Pancreas (tissue), 10 donors: Measurements from ENCODE around the gene DOCK7. TPM values are rescaled to one million over a fixed set of nuclear protein-coding genes. Genes with fewer than 3 reads are reported as not detected.

Experiments
- ATAC-seq, 4 donors: fragments of 200-7000 bp; cut with Tn5 transposase; one replicate each; pipeline versions ENCODE4 v1.8.0 to v1.9.1; 2020; ENCODE audit warnings: mild to moderate bottlenecking in 4 of 4, moderate library complexity in 4 of 4
- DNase-seq, 6 donors: peaks; one replicate each; pipeline ENCODE4 v3.0.0-alpha.2; 2020
- FAIRE-seq: peaks from 2 replicates; lab custom pipeline; 2012; peaks lifted over from hg19 to GRCh38; lab: Jason Lieb, UNC
- H3K27ac ChIP-seq, 4 donors: fragments of 200-600 bp; sonication (generic); 1 replicate in 3 of 4; 2 replicates in 1 of 4; pipeline versions ENCODE4 v1.5.0 to v1.8.0; 2020
- H3K27me3 ChIP-seq, 4 donors: fragments of 200-600 bp; one replicate each; pipeline ENCODE4 v1.8.0; 2021
- H3K36me3 ChIP-seq, 3 donors: fragments of 200-600 bp; sonication (generic) in 1 of 3; one replicate each; pipeline versions ENCODE4 v1.5.0 to v1.8.0; 2020 to 2021
- H3K4me1 ChIP-seq, 3 donors: fragments of 200-600 bp; one replicate each; pipeline ENCODE4 v1.8.0; 2021
- H3K4me3 ChIP-seq, 4 donors: fragments of 200-600 bp; sonication (generic) in 2 of 4; one replicate each; pipeline versions ENCODE4 v1.5.0 to v1.8.0; 2020 to 2021
- H3K9me3 ChIP-seq, 4 donors: fragments of 200-600 bp; one replicate each; pipeline ENCODE4 v1.8.0; 2021
- WGBS, 2 donors: extraction: QIAGEN DNeasy Blood & Tissue Kit; methylation state at CpG; one replicate each; pipeline ENCODE4 v1.1.7; 2013; 5-methylcytosine and 5-hydroxymethylcytosine counted together
- intact Hi-C, 3 donors: fragments of 100-400 bp; cut with DNase I; formaldehyde crosslinking; loops; one replicate each; pipeline versions ENCODE4 v1.11.1 to v1.14.2; 2022
- polyA plus RNA-seq, 2 donors: library from polyadenylated mRNA; stranded (reverse); fragments of 200-250 nt; gene quantifications; one replicate each; pipeline ENCODE4 v1.2.3, GENCODE V29; 2013
- total RNA-seq, 6 donors: library from RNA; stranded (reverse); fragmentation: NEBNext Ultra II Directional in 4 of 6; extraction: Animal tissue kit (Norgen Biotek cat#: 25700) in 4 of 6; gene quantifications; one replicate each; pipeline versions ENCODE4 v1.2.1 to v1.2.4, GENCODE V29; 2021 to 2023
- TF ChIP-seq, protein P1 (sequence below), 4 donors: fragments of 200-600 bp; sonication (generic) in 3 of 4; IDR thresholded peaks; one replicate each; pipeline versions ENCODE4 v1.5.0 to v1.8.0; 2021; ENCODE audit warnings: antibody characterized with exemption in 4 of 4
- donor health status: healthy with polysubstance abuse.
- donor health status: DM: no; HTN: no; CAD: no; lungs with moderate emphysema.
- donor health status: DM: no; HTN: no; CAD: no.
- donor health status: control.
- donor health status: control.
- donor health status: Bipolar disorder and iron deficiency.
- donor health status: DM: yes; HTN: yes; CAD: no.
- donor health status: DM: no; HTN: no; CAD: no.
- donor health status: DM: no; HTN: no; CAD: no.
- donor health status: DM: yes; HTN: yes; CAD: no.

DOCK7 gene
- total and polyA plus RNA-seq, 8 donors = 4.4 to 22.5 (median 12.8) TPM

DNA sequence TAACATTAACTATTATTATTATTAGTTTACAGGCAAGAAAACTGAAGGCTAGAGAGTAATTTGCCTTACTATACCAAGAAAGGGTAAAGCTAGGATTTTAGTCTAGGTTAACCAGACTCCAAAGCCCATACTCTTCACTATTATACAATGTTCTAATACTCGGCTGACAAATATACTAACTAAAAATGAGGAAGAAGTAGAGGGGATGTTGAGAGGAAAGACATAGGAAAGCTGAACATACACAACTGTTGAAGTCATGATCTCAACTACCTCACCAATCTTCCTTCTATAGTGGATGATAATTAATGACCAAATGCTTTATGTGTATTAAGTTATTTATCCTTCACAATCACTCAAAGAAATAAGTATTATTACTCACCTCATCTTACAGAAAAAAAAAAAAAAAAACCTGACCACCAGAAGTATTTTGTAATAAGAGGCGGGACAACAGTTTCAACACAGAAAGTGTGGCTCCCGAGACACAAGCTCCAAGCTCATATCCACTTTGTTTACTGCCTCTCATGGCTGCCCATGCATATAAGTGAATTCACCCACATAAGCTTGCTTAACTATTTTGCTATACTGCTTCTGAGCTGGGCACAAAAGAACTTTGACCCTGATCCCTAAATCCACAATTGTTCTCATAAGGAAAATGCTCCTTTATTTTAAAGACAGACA lies 173.3 kb downstream of the DOCK7 start:
- no peaks in the 10 kb centered on the region for H3K36me3 ChIP-seq
- no peaks in the 10 kb centered on the region for H3K9me3 ChIP-seq
- TF ChIP-seq, protein P1, sequence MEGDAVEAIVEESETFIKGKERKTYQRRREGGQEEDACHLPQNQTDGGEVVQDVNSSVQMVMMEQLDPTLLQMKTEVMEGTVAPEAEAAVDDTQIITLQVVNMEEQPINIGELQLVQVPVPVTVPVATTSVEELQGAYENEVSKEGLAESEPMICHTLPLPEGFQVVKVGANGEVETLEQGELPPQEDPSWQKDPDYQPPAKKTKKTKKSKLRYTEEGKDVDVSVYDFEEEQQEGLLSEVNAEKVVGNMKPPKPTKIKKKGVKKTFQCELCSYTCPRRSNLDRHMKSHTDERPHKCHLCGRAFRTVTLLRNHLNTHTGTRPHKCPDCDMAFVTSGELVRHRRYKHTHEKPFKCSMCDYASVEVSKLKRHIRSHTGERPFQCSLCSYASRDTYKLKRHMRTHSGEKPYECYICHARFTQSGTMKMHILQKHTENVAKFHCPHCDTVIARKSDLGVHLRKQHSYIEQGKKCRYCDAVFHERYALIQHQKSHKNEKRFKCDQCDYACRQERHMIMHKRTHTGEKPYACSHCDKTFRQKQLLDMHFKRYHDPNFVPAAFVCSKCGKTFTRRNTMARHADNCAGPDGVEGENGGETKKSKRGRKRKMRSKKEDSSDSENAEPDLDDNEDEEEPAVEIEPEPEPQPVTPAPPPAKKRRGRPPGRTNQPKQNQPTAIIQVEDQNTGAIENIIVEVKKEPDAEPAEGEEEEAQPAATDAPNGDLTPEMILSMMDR (IDR thresholded peaks at IDR 0.05) = no peak
- no peak for FAIRE-seq
- no peak overlapping the region for H3K27ac ChIP-seq
- no peak for DNase-seq
- intact Hi-C loops = no loop called here
- no peak overlapping the region for H3K4me3 ChIP-seq
- no peaks in the 10 kb centered on the region for H3K27me3 ChIP-seq
- H3K4me1 ChIP-seq = no peaks in the 10 kb centered on the region
- no peak for ATAC-seq
- 83 to 97% methylated on average over 3 of the region's 3 CpGs for WGBS, 2 donors

DNA sequence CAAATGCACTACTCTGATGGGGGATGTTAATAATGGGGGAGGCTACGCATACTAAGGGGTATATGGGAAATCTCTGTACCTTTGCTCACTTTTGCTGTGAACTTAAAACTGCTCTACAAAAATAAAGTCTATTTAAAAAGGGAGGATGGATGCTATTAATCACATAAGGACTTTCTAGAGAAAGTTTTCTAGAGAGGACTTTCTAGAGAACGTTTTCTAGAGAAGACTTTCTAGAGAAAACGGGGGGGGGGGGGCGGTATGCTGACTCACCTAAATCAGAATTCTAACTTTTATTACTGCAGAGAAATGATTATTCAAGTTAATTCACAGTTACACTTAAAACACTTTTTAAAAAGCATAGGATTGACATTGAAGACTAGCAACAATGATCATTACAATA lies 175.2 kb downstream of the DOCK7 start:
- intact Hi-C loops = no loop called here
- no peak for DNase-seq
- ATAC-seq = no peak
- Histone ChIP-seq H3K4me1 (no peaks in the 10 kb centered on the region), H3K27ac (no peak overlapping the region), H3K4me3 (no peak overlapping the region), H3K27me3 (no peaks in the 10 kb centered on the region), H3K36me3 (no peaks in the 10 kb centered on the region), H3K9me3 (no peaks in the 10 kb centered on the region)
- 76 to 86% methylated on average over 4 of the region's 4 CpGs for WGBS, 2 donors
- TF ChIP-seq, protein P1 (IDR thresholded peaks at IDR 0.05) = no peak
- FAIRE-seq = no peak

DNA sequence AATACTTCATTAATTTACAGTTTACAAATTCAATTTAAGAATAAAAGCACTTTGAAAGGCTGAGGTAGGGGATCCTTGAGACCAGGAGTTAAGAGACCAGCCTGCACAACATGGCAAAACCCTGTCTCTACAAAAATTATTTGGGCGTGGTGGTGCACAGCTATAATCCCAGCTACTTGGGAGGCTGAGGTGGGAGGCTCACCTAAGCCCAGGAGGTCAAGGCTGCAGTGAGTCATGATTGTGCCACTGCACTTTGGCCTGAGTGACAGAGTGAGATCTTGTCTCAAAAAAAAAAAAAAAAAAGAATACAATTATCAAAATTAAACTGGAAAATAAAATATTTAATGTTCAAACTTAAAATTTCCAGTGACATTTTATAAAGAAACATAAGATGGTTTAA lies 179.2 kb downstream of the DOCK7 start:
- Histone ChIP-seq H3K9me3 (no peaks in the 10 kb centered on the region), H3K27me3 (no peaks in the 10 kb centered on the region), H3K27ac (no peak overlapping the region), H3K36me3 (no peaks in the 10 kb centered on the region), H3K4me3 (no peak overlapping the region), H3K4me1 (no peaks in the 10 kb centered on the region)
- FAIRE-seq (no peak), ATAC-seq (no peak), DNase-seq (no peak)
- TF ChIP-seq, protein P1 (IDR thresholded peaks at IDR 0.05) = no peak
- intact Hi-C loops = loop anchor here in 1 of 3 donors (10.0 kb wide), 1 partner anchor 236 kb away; no protein-coding TSS in a partner anchor
- 78 to 97% methylated on average over 1 of the region's 1 CpG for WGBS, 2 donors

DNA sequence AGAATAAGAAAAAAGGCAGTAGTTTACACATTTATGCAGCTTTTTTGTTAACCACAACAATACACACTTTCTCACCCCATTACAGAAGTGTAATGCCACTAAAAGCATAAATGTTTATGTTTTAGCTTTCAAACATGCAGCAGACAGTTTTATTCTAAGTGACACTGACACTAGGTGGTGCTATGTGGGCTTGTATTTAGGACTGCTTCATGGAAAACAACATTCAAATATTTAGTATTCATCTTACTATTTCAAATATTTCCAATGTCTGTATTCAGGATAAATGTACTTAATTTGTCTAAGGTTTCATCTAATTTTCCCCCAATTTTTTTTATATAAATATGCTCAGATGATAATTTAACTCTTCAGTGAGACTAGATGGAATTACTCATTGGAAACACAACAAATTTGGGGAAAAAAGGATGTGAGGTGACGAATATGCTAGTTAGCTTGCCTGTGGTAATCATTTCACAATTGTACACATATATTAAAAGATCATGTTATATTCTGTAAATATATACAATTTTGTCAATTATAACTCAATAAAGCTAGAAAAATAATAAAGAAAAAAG lies 179.9 kb downstream of the DOCK7 start:
- FAIRE-seq (no peak), ATAC-seq (peak in 3 of 4 donors; percentile 52 to 67 (median 64)), DNase-seq (peak in 1 of 6 donors; percentile 14)
- H3K9me3 ChIP-seq = no peaks in the 10 kb centered on the region
- TF ChIP-seq, protein P1 (IDR thresholded peaks at IDR 0.05) = peak in 3 of 4 donors; percentile 25 to 27 (median 26)
- 90 to 94% methylated on average over 1 of the region's 1 CpG for WGBS, 2 donors
- H3K4me3 ChIP-seq = no peak overlapping the region
- H3K4me1 ChIP-seq = no peaks in the 10 kb centered on the region
- no peaks in the 10 kb centered on the region for H3K27me3 ChIP-seq
- no peak overlapping the region for H3K27ac ChIP-seq
- no peaks in the 10 kb centered on the region for H3K36me3 ChIP-seq
- intact Hi-C loops = loop anchor here in 1 of 3 donors (10.0 kb wide), 1 partner anchor 237 kb away; no protein-coding TSS in a partner anchor

DNA sequence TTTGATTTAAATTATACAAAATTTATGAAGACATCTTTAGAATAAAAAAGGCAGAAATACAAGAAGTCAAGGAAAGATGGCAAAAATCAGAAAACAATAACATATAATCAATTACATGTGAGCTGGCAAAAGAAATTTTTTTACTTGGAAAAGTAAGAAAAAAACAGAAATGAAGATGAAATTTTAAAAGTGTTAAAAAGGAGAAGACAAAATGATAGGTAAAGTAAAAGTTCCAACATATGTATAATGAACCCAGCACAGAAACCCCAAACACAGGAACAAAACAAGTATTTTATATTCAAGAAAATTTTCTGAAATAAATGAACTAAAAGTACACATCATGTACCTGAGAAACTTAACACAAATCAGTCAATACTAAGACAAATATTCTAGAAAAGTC lies 188.0 kb downstream of the DOCK7 start:
- Histone ChIP-seq H3K4me3 (no peak overlapping the region), H3K27me3 (no peaks in the 10 kb centered on the region), H3K36me3 (no peaks in the 10 kb centered on the region), H3K4me1 (no peaks in the 10 kb centered on the region), H3K9me3 (no peaks in the 10 kb centered on the region), H3K27ac (no peak overlapping the region)
- intact Hi-C loops = loop anchor here in 1 of 3 donors (10.0 kb wide), 1 partner anchor 245 kb away; no protein-coding TSS in a partner anchor
- TF ChIP-seq, protein P1 (IDR thresholded peaks at IDR 0.05) = no peak
- DNase-seq = no peak
- FAIRE-seq = peak; percentile 43
- no peak for ATAC-seq
